GM13976 (cell line): Measurements from ENCODE around the gene ZBTB34.

Source experiments
- DNase-seq: peaks from one replicate; pipeline ENCODE4 v3.0.0; 2012; ENCODE audit warnings: low spot score
- CTCF ChIP-seq: IDR thresholded peaks from 2 replicates; pipeline ENCODE4 v1.5.1; 2012; ENCODE audit warnings: borderline replicate concordance, mild to moderate bottlenecking; ENCODE audit not compliant: insufficient read depth; ENCODE audit errors: extremely low read depth, missing control alignments, control extremely low read depth
- in situ Hi-C: fragments of 300-500 bp; cut with MboI; formaldehyde crosslinking; loops from one replicate; pipeline ENCODE4 v1.12.0; 2022; ENCODE audit warnings: low sequenced_read_pairs, mixed read lengths, inconsistent platforms; ENCODE audit not compliant: unreplicated experiment

ZBTB34 gene

GRCh38 chr9:126914458-126915280 is 54.2 kb downstream of the ZBTB34 start, which contains the start of gene RALGPS1:
TSS of gene RALGPS1 (plus strand) at chr9:126914782. CDS start at chr9:126962290, 47,508 bp downstream.
- in situ Hi-C loops, result no loop called here
- TF ChIP-seq CTCF, result no peak
- peak; percentile 98 for DNase-seq

GRCh38 chr9:126915281-126915816 is 54.9 kb downstream of the ZBTB34 start:
- no peak for TF ChIP-seq CTCF
- no peak for DNase-seq
- in situ Hi-C loops, result no loop called here

- no peak for TF ChIP-seq CTCF
- DNase-seq, result no peak
- in situ Hi-C loops, result no loop called here
These were observed 55.6 kb downstream of the ZBTB34 start for GRCh38 chr9:126915846-126916543.

GRCh38 chr9:126916909-126917308 is 56.5 kb downstream of the ZBTB34 start:
- TF ChIP-seq CTCF, result no peak
- DNase-seq, result no peak
- in situ Hi-C loops, result no loop called here

- in situ Hi-C loops, result no loop called here
- DNase-seq, result no peak
- TF ChIP-seq CTCF, result no peak
These were observed 58.8 kb downstream of the ZBTB34 start for GRCh38 chr9:126919193-126919592.

GRCh38 chr9:126925876-126926275 is 65.4 kb downstream of the ZBTB34 start:
- in situ Hi-C loops, result loop anchor here (25.0 kb wide), 1 partner anchor 486 kb away; the partner anchor contains the start of gene ZNF79
- TF ChIP-seq CTCF, result no peak
- DNase-seq, result no peak
